Measurements from ENCODE around the gene NUDT3.

- TF ChIP-seq CTCF (IDR thresholded peaks at IDR 0.05; ENCODE audit: low read depth, low read length, missing input control) (no peak), YY1 (IDR thresholded peaks at IDR 0.05) (no peak), EGR1 (IDR thresholded peaks at IDR 0.05; ENCODE audit: low read depth in 2 of 2) (no peak), FOXA1 (IDR thresholded peaks at IDR 0.05) (no peak), RAD21 (IDR thresholded peaks at IDR 0.05) (no peak), SP1 (IDR thresholded peaks at IDR 0.05) (no peak)
- TF ChIP-seq, protein P1, sequence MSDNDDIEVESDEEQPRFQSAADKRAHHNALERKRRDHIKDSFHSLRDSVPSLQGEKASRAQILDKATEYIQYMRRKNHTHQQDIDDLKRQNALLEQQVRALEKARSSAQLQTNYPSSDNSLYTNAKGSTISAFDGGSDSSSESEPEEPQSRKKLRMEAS (IDR thresholded peaks at IDR 0.05), result no peak
Measured at GRCh38 chr6:34316431-34317171, 75.9 kb downstream of the NUDT3 start.
